GM21619 (cell line): ENCODE results near the gene IQCN.

Source experiments
- ATAC-seq: cut with Tn5 transposase; IDR thresholded peaks from one replicate; pipeline ENCODE4 v1.9.1; 2021; ENCODE audit not compliant: unreplicated experiment

Gene IQCN

DNA sequence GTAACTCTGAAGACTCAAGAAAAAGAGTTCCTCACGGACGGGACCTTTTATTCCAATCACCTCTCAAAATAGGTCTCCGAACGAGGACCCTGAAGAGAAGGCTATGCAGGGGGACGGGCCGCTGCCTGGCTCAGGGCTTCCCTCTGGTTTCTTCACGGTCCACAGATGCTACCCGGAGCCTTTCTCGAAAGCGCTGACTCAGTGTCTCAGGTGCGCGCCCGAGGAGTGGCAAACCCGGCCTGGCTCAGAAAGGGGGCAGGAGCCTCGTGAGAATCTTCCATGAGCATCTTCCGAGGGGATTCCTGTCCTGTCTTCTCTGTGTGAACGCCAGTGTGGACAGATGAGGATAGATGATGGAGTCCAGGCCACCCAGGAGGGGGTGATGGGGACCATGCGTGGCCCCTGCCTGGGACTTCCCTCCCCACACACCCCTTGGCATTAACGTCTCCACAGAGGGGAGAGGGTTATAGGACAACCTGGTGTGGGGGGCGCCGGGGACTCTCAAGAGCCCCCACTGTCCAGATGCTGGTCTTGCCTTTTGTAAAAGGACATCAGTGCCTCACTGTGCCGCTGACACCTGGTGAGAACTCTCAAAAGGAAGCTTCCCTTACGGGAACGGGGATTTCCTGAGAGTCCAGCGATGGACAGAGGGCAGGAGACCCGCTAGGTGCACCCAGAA lies 32.1 kb upstream of the IQCN start:
- ATAC-seq = no peak

DNA sequence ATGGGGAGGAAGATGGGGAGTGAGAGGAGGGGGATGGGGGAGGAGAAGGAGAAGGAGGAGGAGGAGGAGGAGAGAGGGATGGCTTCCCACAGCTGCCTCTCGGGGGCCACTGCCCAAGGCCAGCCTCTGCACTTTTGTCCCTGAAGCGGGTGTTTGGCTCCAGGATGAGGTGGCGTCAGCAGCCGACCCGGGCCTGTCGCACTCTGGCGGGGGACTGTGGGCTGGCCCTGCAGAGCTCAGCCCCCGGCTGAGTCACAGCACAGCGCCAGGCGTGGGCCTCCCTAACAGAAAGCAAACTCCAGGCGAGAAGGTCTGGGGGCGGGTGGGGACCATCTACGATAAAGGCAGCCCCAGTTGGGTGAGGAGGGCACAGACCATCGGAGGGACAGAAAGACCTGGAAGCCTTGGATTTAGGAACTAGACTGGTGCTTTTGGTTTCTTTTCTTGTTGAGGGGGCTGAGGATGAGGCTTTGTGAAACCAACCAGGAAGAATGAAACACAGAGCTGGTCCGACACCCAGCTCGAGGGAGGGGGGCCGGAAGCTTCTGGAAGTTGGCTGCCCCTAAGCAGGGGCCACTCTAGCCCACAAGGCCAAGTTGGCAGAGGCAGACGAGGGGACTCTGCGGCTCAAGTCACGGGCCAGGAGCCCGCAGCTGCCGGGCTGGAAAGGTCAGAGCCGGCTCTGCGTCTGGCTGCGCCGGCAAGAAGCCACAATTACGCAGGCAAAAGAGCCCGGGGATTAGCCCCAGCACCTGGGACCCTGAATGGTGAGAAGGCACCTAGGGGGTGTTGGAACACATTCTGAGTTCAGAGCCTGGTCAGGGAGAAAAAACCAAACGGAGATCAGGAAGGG lies 30.4 kb upstream of the IQCN start:
- ATAC-seq = no peak

DNA sequence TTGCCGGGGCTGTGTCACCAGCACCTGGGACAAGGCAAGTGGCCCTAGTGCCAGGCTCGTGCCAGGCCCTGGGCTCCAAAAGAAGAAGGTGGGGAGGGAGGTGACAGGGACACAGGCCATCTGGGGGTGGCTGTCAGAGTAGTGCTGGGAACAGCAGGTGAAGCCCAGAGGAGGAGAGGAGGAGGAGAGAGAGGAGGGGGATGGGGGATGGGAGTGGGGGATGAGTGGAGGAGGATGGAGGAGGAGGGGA lies 29.9 kb upstream of the IQCN start:
- no peak for ATAC-seq

GRCh38 chr19:18301718-18302111 lies 27.5 kb upstream of the IQCN start:
- ATAC-seq = no peak

DNA sequence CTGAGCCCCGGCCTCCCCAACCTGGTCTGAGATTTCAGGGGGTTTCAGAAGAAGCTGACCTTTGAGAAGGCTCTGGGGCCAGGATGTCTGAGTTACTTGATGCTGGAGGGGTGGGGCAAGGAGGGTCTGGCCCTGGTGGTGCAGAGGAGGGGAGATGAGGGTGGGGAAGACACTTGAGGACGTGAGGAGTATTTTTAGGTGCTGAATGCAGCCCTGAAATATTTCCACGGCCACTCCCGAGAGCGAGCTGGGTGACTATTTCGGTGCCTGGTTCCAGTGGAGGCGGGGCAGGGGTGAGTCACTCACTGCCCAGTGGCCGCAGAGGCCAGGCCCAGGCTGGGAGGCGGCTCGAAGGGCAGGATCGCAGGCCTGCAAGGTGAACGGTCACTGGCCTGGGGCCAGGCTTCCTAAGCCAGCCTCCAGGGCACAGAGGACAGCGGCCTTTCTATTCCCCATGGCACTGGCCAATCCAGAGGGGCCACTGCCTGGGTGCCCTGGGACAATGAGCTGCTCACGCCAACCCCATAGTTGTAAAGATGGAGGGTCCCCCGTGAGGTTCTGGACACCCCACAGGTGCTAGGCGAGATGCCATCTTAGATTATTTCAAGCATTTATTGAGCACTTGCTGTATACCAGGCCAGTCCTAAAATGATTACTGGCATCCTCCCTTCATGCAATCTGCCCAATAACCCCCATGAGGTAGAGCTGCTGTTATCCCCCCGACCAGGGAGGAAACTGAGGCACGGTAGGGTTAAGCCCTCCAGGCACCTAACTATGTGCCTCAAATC lies 26.9 kb upstream of the IQCN start:
- ATAC-seq = no peak

DNA sequence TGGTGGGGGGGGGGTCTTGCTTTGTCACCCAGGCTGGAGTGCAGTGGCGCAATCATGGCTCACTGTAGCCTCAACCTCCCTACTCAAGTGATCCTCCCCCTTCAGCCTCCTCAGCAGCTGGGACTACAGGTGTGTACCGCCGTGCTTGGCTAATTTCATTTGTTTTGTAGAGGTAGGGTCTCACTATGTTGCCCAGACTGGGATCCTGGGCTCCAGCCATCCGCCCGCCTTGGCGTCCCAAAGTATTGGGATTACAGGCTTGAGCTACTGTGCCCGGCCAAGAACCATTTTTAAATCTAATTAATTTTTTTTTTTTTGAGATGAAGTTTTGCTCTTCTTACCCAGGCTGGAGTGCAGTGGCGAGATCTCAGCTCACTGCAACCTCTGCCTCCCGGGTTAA lies 25.4 kb upstream of the IQCN start:
- no peak for ATAC-seq

DNA sequence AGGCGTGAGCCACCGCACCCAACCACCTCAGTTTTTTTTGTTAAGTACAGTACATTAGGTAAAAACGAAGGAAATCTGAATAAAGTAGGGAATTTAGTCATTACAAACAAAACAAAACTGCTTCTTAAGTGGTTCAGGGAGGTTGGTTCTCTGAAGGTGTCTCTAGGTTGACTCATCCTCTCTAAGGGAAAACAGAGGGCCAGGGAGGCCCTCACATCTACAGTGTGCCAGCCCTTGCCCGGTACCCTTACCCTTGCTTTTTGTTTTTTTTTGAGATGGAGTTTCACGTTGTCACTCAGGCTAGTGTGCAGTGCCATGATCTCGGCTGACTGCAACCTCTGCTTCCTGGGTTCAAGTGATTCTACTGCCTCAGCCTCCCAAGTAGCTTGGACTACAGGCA lies 24.3 kb upstream of the IQCN start:
- no peak for ATAC-seq

- ATAC-seq = no peak
Measured at GRCh38 chr19:18297308-18297707, 23.1 kb upstream of the IQCN start.

DNA sequence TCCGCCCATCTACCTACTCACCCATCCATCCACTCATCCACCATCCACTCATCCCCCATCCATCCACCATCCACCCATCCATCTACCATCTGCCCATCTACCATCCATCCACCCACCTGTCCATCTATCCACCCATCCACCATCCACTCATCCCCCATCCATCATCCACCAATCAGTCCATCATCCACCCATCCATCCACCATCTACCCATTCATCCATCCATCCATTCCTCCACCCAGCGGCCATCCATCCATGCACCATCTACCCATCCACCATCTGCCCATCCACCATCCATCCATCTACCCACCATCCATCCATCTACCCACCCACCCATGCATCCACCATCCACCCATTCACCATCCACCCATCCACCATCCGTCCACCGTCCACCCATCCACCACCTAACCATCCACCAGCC lies 20.8 kb upstream of the IQCN start:
- ATAC-seq = no peak

GRCh38 chr19:18294467-18294864 lies 20.2 kb upstream of the IQCN start:
- ATAC-seq = no peak

DNA sequence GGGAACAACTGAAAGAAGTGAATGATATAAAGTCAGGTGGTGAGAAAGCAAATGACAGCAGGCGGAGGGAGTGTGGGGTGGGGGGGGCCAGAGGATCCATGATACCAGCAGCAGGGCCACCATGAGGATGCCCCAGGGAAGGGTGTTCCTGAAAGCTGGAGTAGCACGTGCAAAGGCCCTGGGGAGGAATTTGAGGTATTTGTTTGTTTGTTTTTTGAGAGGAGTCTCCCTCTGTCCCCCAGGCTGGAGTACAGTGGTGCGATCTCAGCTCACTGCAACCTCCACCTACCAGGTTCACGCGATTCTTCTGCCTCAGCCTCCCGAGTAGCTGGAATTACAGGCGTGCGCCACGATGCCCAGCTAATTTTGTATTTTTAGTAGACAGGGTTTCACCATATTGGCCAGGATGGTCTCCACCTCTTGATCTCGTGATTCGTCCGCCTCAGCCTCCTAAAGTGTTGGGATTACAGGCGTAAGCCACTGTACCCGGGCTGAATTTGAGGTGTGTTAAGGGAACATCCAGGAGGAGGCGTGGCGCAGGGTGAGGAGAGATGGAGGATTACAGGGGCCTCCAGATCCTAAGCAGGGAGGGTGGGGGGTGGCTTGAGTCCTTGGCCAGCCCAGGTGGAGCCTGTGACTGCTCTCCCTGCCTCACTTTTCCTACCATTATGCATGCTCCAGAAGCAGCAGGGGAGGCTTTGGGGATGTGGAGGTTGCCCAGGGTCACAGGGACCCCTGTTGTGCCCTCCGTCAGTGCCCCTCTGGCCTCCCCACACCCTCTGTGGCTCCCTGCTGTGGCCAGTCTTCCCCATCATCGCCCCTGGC lies 19.6 kb upstream of the IQCN start:
- no peak for ATAC-seq

GRCh38 chr19:18292810-18293641 lies 18.8 kb upstream of the IQCN start:
- no peak for ATAC-seq

DNA sequence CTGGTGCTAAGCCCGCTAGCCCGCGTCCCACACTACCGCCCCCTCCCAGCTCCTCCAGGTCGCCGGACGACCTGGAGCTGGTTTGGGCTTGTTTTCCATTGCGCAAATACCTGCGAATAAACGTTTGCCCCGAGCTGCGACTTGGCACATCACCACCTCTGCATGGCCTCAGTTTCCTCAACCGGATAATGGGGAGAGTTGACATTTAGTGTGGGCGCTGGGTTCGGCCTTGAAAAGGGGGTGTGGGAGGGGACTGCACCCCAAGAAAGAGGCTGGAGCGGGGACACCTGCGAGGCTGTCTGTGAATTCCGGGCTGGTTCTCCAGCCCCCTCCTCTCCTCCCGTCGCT lies 18.2 kb upstream of the IQCN start:
- no peak for ATAC-seq

DNA sequence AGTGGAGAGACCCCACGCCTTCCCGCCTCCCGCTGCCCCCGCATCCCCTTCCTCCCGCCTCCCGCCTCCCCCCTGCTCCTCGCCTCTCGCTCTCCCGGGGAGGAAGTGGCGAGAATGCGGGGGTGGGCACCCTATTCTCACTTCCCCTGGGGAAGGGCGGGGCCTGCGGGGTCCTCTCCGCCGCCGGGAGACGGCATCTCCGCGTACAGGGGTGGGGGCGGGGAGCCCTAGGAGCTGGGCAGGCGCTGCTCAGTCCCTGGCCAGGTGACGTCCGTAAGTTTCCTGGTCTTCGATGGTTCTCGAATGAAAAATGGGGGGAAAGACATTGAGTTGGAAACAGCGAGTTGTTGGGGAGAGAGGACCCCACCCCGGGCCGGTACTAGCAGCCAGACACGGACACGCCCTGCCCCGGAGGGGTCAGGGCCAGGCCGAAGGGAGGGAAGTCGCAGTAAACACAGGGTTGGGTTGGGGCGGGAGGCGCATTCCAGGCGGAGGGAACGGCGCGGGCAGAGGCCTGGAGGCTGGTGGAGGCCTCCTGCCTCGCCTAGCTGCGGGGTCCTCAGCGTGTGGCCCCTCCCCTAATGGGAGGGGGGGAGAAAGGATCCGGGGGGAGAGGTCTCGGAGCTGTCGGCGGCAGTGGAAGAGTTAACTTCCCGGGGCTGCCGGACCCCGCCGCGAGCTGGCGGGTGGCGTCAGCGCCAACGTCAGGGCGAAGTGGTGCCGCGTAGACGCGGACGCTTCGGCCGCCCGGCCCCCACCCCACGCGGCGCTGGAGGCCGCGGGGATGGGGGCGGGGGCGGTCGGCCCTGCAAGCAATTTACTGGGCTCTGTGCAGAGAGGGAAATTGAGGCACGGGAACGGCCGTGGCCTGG lies 17.6 kb upstream of the IQCN start:
- no peak for ATAC-seq

DNA sequence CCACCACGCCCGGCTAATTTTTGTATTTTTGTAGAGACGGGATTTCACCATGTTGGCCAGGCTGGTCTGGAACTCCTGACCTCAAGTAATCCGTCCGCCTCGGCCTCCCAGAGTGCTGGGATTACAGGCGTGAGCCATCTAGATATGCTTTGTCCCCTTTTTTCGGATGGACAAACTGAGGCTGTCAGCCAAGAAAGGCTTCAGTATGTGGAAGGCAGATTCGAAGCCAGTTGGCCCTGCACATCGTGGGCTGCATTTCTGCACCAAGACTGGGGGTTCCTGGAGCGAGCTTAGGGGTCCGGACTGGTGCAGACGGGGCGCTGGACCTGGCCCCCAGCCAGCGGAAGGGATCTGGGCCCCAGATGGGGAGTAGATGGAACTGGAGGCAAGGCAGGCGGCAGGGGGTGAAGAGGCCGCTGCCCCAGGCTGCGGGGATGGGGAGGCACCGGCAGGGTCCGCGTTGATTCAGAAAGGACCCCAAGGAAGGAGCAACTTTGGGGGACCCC lies 16.8 kb upstream of the IQCN start:
- ATAC-seq = no peak

GRCh38 chr19:18290302-18291018 lies 16.2 kb upstream of the IQCN start:
- no peak for ATAC-seq

GRCh38 chr19:18289471-18290301 lies 15.4 kb upstream of the IQCN start:
- ATAC-seq = no peak
